K562 (cell line): ENCODE measurements around the gene AKAP13. TPM values are rescaled to one million over a fixed set of nuclear protein-coding genes. Genes with fewer than 3 reads are reported as not detected.

Source experiments
- ATAC-seq: fragments of 200-7000 bp; cut with Tn5 transposase; 3 replicates; pipeline ENCODE4 v1.9.1; 2020; ENCODE audit warnings: moderate library complexity
- BruUV-seq: library from RNA; stranded (reverse); fragments of 400-500 nt; replicated peaks from 2 replicates; lab custom pipeline; 2021; lab: Mats Ljungman, UMichigan
- CTCF ChIA-PET: fragments of 300-600 bp; formaldehyde crosslinking; extraction: SDS; loops from one replicate; lab custom pipeline; 2021; ENCODE audit warnings: low intra/inter-chr PET ratio; lab: Yijun Ruan, JAX
- POLR2A ChIA-PET: fragments of 300-600, 350-650 bp; sonication (Branson Sonifier 250); formaldehyde crosslinking; extraction: SDS; loops from one replicate; lab custom pipeline; 2021; ENCODE audit warnings: antibody characterized with exemption, inconsistent platforms; lab: Yijun Ruan, JAX
- DNase-seq, 4 experiments: peaks; one replicate each; pipeline versions ENCODE4 v3.0.0 to v3.0.0-alpha.2; 2011 to 2018; ENCODE audit warnings: low spot score in 3 of 4, mixed read lengths in 3 of 4; ENCODE audit errors: extremely low read depth in 1 of 4
- FAIRE-seq: peaks from 2 replicates; lab custom pipeline; 2011; peaks lifted over from hg19 to GRCh38; lab: Jason Lieb, UNC
- H2AFZ ChIP-seq: 2 replicates; pipeline ENCODE4 v1.6.0; 2011; ENCODE audit warnings: low read depth, low read length, control low read depth, inconsistent platforms
- H3K27ac ChIP-seq: fragments of 200-600 bp; 3 replicates; pipeline ENCODE4 v1.8.0; 2011; ENCODE audit warnings: low read depth, mild to moderate bottlenecking, control low read depth, inconsistent platforms, low read length, moderate library complexity, mixed read lengths; ENCODE audit errors: extremely low read depth
- H3K27me3 ChIP-seq, 2 experiments: fragments of 300-600 bp in 1 of 2; 2 replicates in 1 of 2; 3 replicates in 1 of 2; pipeline versions ENCODE4 v1.6.0 to v1.8.0; 2011; ENCODE audit warnings: inconsistent platforms in 2 of 2, low read length in 2 of 2, mild to moderate bottlenecking in 1 of 2, mixed read lengths in 1 of 2, moderate library complexity in 1 of 2; ENCODE audit not compliant: control insufficient read depth in 2 of 2, insufficient read depth in 2 of 2
- H3K36me3 ChIP-seq: fragments of 300-600 bp; 3 replicates; pipeline ENCODE4 v1.8.0; 2011; ENCODE audit warnings: mild to moderate bottlenecking, low read length, inconsistent platforms; ENCODE audit not compliant: control insufficient read depth, insufficient read depth
- H3K4me1 ChIP-seq, 2 experiments: fragments of 200-600 bp in 1 of 2; replicated peaks in 1 of 2; 2 replicates in 1 of 2; 3 replicates in 1 of 2; pipeline versions ENCODE4 v1.5.1 to v1.8.0; 2011; ENCODE audit warnings: inconsistent platforms in 2 of 2, low read length in 2 of 2, mild to moderate bottlenecking in 1 of 2, mixed read lengths in 1 of 2, moderate library complexity in 1 of 2; ENCODE audit not compliant: control insufficient read depth in 2 of 2, insufficient read depth in 2 of 2
- H3K4me2 ChIP-seq: 2 replicates; pipeline ENCODE4 v1.6.1; 2011; ENCODE audit warnings: low read length, control low read depth, inconsistent platforms, mixed read lengths; ENCODE audit not compliant: insufficient read depth
- H3K4me3 ChIP-seq: fragments of 200-600 bp; sonication (generic), shearing (Covaris generic); 2 replicates; pipeline ENCODE4 v1.5.1; 2016; ENCODE audit warnings: control low read depth, inconsistent platforms
- H3K79me2 ChIP-seq: fragments of 200-600 bp; 3 replicates; pipeline ENCODE4 v1.8.0; 2011; ENCODE audit warnings: low read length, inconsistent platforms; ENCODE audit not compliant: control insufficient read depth, insufficient read depth
- H3K9ac ChIP-seq, 2 experiments: 2 replicates each; pipeline versions ENCODE4 v1.6.0 to v1.6.1; 2011; ENCODE audit warnings: low read depth in 2 of 2, low read length in 2 of 2, control low read depth in 1 of 2, inconsistent platforms in 1 of 2, mild to moderate bottlenecking in 1 of 2, mixed read lengths in 1 of 2; ENCODE audit not compliant: insufficient read depth in 1 of 2
- H3K9me1 ChIP-seq: one replicate; pipeline ENCODE4 v1.6.0; 2011; ENCODE audit warnings: inconsistent platforms, mild to moderate bottlenecking, low read length, moderate library complexity; ENCODE audit not compliant: control insufficient read depth, insufficient read depth
- H3K9me3 ChIP-seq: replicated peaks from 2 replicates; pipeline ENCODE4 v1.5.1; 2011; ENCODE audit warnings: low read depth, low read length, inconsistent platforms; ENCODE audit not compliant: control insufficient read depth, insufficient read depth
- H4K20me1 ChIP-seq: replicated peaks from 2 replicates; pipeline ENCODE4 v1.6.1; 2011; ENCODE audit warnings: low read length, inconsistent platforms, mixed read lengths; ENCODE audit not compliant: control insufficient read depth, insufficient read depth
- CEBPG ChIP-seq, 3 experiments: fragments of 200-800 bp in 1 of 3; sonication (Bioruptor generic) in 1 of 3; sonication (generic) in 1 of 3; formaldehyde crosslinking in 1 of 3; IDR thresholded peaks in 2 of 3; conservative IDR thresholded peaks in 1 of 3; 2 replicates each; pipeline versions ENCODE4 v1.6.1 to v1.8.0; 2016 to 2022; ENCODE audit warnings: missing compliant biosample characterization in 2 of 3, missing genetic modification characterization in 2 of 3, mild to moderate bottlenecking in 1 of 3, missing genetic modification reagents in 1 of 3
- PURB ChIP-seq: sonication (generic); formaldehyde crosslinking; IDR thresholded peaks from 2 replicates; pipeline ENCODE4 v1.9.0; 2021; ENCODE audit warnings: low read depth, mild to moderate bottlenecking, missing genetic modification reagents
- RAD51 ChIP-seq: fragments of 450-650 bp; IDR thresholded peaks from 2 replicates; pipeline ENCODE4 v1.7.1; 2016; ENCODE audit warnings: low read depth, mild to moderate bottlenecking, borderline replicate concordance
- SIN3A ChIP-seq, 2 experiments: fragments of 150-350 bp in 1 of 2; IDR thresholded peaks; 2 replicates each; pipeline ENCODE4 v1.6.1; 2011 to 2016; ENCODE audit warnings: borderline replicate concordance in 2 of 2, low read depth in 2 of 2, low read length in 2 of 2, mild to moderate bottlenecking in 2 of 2, moderate library complexity in 2 of 2; ENCODE audit not compliant: control insufficient read depth in 1 of 2
- SIN3B ChIP-seq: fragments of 450-650 bp; IDR thresholded peaks from 2 replicates; pipeline ENCODE4 v1.6.1; 2017; ENCODE audit warnings: low read depth, mild to moderate bottlenecking, moderate library complexity
- SIRT6 ChIP-seq: IDR thresholded peaks from one replicate; pipeline ENCODE4 v1.6.1; 2012; ENCODE audit warnings: low read depth, mild to moderate bottlenecking, control low read depth, inconsistent platforms, low read length, moderate library complexity
- WGBS: fragments of 100-300 bp; shearing (Covaris generic); methylation state at CpG from one replicate; pipeline ENCODE4 v1.1.6; 2016; ENCODE audit warnings: low coverage, mixed read lengths; ENCODE audit not compliant: insufficient coverage; ENCODE audit errors: missing lambda C conversion rate; 5-methylcytosine and 5-hydroxymethylcytosine counted together
- in situ Hi-C: fragments of 300-500 bp; cut with MboI; formaldehyde crosslinking; loops from 4 replicates; pipeline ENCODE4 v1.15.0; 2018; ENCODE audit warnings: inconsistent platforms, mixed read lengths
- intact Hi-C: fragments of 100-400 bp; cut with micrococcal nuclease; formaldehyde crosslinking; loops from 2 replicates; pipeline ENCODE4 v1.14.2; 2022
- polyA plus RNA-seq, 8 experiments: library from polyadenylated mRNA; depleted of rRNA in 4 of 8; stranded (reverse) in 5 of 8; unstranded in 3 of 8; fragments of >200 nt; fragmentation: Nextera tagmentation in 2 of 8; fragmentation: Illumina TruSeq in 1 of 8; extraction: Ambion mirVana in 2 of 8; extraction: Trizol in 1 of 8; gene quantifications; 2 replicates each; pipeline versions ENCODE4 v1.2.1 to v1.2.3, GENCODE V29; 2011 to 2014; ENCODE audit warnings: inconsistent platforms in 1 of 8, missing spikeins in 1 of 8
- total RNA-seq, 7 experiments: library from RNA; depleted of rRNA in 6 of 7; stranded (reverse); fragments of >200 nt in 6 of 7; fragmentation: Illumina TruSeq in 2 of 7; extraction: Trizol in 2 of 7; gene quantifications; 2 replicates each; pipeline versions ENCODE4 v1.2.1 to v1.2.3, GENCODE V29; 2011 to 2021; ENCODE audit warnings: low replicate concordance in 1 of 7
- TF ChIP-seq, protein P1 (sequence below): fragments of 250-450 bp; sonication (Bioruptor Pico); IDR thresholded peaks from 2 replicates; pipeline ENCODE4 v1.8.0; 2022; ENCODE audit warnings: moderate library complexity, mild to moderate bottlenecking, inconsistent platforms
- TF ChIP-seq, protein P2 (sequence below): fragments of 450-650 bp; IDR thresholded peaks from 2 replicates; pipeline ENCODE4 v1.6.1; 2016; ENCODE audit warnings: low read depth, mild to moderate bottlenecking, moderate library complexity
- TF ChIP-seq, protein P3 (sequence below): sonication (generic); formaldehyde crosslinking; IDR thresholded peaks from 2 replicates; pipeline ENCODE4 v1.8.0; 2022; ENCODE audit warnings: mild to moderate bottlenecking, low read depth, missing genetic modification reagents

Gene AKAP13
- total and polyA plus RNA-seq, 9 of the 15 experiments (the other 6 are each of a cell fraction or from before 2014, with no cell fraction given): 0.03 to 1.7 (median 0.42) TPM

DNA sequence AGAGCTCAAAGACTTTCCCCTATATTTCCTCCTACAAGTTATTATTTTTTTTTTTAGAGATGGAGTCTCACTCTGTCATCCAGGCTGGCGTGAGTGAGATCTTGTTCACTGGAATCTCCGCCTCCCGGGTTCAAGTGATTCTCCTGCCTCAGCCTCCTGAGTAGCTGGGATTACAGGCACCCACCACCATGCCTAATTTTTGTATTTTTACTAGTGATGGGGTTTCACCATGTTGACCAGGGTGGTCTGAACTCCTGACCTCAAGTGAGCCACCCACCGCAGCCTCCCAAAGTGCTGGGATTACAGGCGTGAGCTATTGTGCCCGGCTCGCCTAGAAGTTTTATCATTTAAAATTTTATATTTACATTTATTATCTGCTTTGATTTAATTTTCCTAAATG lies 5.9 kb downstream of the AKAP13 start (continued):
- TF ChIP-seq, protein P1, sequence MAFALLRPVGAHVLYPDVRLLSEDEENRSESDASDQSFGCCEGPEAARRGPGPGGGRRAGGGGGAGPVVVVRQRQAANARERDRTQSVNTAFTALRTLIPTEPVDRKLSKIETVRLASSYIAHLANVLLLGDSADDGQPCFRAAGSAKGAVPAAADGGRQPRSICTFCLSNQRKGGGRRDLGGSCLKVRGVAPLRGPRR (CRISPR knock-in tag): no peak
- TF ChIP-seq SIN3A (IDR thresholded peaks at IDR 0.05; ENCODE audit: borderline replicate concordance in 2 of 2, control insufficient read depth in 1 of 2, low read depth in 2 of 2, low read length in 2 of 2) (no peak), PURB (CRISPR knock-in tag) (no peak), RAD51 (no peak), CEBPG (CRISPR knock-in tag; IDR thresholded peaks at IDR 0.05) (no peak), CEBPG (tag; conservative IDR thresholded peaks at IDR 0.05 in 1 of 2, IDR thresholded peaks at IDR 0.05 in 1 of 2) (no peak)

DNA sequence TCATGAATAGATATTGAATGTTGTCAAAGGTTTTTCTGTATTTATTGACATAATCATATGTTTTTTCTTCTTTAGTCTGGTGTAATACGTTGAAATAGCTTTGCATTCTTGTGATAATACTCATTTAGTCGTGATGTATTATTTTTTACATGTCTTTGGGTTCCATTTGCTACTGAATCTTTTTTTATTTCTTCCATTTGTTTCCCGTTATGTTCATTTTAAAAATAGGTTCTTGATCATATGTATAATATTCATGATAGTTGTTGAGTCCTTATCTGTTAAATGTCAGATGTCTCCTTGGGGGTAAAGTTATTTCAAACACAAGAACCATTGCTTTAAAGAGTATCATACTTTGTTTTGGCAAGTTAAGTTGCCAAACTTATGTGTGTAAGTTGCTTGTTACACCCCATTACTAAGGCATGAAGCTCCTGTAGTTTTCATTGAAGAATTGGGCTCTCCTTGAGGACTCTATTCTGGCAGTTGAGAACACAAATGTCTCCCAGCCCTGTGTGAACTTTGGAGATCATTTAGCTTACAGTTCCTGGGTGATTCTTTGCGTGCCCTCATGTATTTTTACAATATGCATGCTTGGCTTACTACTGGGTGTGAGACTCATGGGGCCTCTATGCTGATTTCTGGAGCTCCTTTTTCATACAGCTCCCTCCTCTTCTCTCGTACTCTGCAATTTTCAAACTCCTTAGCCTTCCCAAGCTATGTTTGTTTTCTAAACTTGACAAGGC lies 8.3 kb downstream of the AKAP13 start:
- no peaks in the 10 kb centered on the region for H3K9me1 ChIP-seq
- WGBS: 0% methylated on average over 5 of the region's 5 CpGs
- DNase-seq (no peak), ATAC-seq (no peak), FAIRE-seq (no peak)
- H4K20me1 ChIP-seq: no peaks in the 10 kb centered on the region
- H3K9me3 ChIP-seq: no peaks in the 10 kb centered on the region
- H3K9ac ChIP-seq: no peak overlapping the region
- in situ Hi-C loops: no loop called here
- H3K4me2 ChIP-seq: no peak overlapping the region
- no peak overlapping the region for H3K4me3 ChIP-seq
- no peak overlapping the region for H3K27ac ChIP-seq
- no TSS peak for BruUV-seq
- H3K79me2 ChIP-seq: no peaks in the 10 kb centered on the region
- POLR2A ChIA-PET: interaction anchor here (0.8 kb wide), 1 partner anchor 14 kb away, joined by 3 read pairs; no protein-coding TSS in a partner anchor
- CTCF ChIA-PET: no interaction called here
- intact Hi-C loops: no loop called here
- no peak overlapping the region for H2AFZ ChIP-seq
- H3K36me3 ChIP-seq: no peaks in the 10 kb centered on the region
- H3K27me3 ChIP-seq: peaks cover 0 to 4% of the 10 kb centered on the region in 2 experiments; a peak in 1 of 5 replicates
- H3K4me1 ChIP-seq: no peaks in the 10 kb centered on the region
- TF ChIP-seq SIRT6 (no peak), SIN3B (no peak)
- TF ChIP-seq, protein P2, sequence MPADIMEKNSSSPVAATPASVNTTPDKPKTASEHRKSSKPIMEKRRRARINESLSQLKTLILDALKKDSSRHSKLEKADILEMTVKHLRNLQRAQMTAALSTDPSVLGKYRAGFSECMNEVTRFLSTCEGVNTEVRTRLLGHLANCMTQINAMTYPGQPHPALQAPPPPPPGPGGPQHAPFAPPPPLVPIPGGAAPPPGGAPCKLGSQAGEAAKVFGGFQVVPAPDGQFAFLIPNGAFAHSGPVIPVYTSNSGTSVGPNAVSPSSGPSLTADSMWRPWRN: no peak
- TF ChIP-seq, protein P3, sequence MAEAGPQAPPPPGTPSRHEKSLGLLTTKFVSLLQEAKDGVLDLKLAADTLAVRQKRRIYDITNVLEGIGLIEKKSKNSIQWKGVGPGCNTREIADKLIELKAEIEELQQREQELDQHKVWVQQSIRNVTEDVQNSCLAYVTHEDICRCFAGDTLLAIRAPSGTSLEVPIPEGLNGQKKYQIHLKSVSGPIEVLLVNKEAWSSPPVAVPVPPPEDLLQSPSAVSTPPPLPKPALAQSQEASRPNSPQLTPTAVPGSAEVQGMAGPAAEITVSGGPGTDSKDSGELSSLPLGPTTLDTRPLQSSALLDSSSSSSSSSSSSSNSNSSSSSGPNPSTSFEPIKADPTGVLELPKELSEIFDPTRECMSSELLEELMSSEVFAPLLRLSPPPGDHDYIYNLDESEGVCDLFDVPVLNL (CRISPR knock-in tag): no peak
